ENCODE data around the gene CAPNS2. TPM values are rescaled to one million over a fixed set of nuclear protein-coding genes. Genes with fewer than 3 reads are reported as not detected.

CAPNS2 gene
- total RNA-seq, 2 donors from 2014 or later: 0.35 TPM; not detected in 1

DNA sequence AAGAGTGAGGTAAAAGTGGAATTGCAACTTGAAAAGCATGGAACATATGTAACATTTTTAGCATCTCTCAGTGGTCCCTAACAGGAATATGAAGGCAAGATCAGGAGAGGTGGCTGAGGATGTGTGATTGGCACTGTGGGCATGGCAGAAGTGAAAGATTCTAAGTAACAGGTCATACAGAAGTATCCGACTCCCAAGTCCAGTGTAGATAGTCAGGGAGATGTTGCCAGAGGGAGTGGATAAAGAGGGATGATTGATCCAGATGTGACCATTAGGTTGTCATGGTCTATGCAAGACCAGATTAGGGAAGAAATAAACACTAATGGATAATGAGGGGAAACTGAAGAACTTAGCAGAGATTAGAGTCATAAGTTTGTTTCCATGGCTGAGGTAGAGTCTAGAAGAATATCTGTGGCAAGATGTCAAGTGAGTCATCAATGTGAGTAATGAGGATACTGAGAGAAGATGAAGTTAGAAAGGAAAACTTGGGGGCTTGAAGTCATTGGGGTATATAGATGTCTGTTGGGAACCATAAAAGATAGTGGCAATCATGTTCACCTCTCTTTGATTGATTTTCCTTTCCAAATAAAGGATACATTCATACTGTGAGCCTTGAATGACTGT, 23.9 kb upstream of the CAPNS2 start:
- Histone ChIP-seq H3K4me1 (no peaks in the 10 kb centered on the region), H3K4me3 (no peak overlapping the region), H3K27ac (no peak overlapping the region), H3K36me3 (no peaks in the 10 kb centered on the region), H3K27me3 (no peaks in the 10 kb centered on the region), H3K9me3 (no peaks in the 10 kb centered on the region)
- DNase-seq (ENCODE audit: low spot score): no peak
- TF ChIP-seq, protein P1, sequence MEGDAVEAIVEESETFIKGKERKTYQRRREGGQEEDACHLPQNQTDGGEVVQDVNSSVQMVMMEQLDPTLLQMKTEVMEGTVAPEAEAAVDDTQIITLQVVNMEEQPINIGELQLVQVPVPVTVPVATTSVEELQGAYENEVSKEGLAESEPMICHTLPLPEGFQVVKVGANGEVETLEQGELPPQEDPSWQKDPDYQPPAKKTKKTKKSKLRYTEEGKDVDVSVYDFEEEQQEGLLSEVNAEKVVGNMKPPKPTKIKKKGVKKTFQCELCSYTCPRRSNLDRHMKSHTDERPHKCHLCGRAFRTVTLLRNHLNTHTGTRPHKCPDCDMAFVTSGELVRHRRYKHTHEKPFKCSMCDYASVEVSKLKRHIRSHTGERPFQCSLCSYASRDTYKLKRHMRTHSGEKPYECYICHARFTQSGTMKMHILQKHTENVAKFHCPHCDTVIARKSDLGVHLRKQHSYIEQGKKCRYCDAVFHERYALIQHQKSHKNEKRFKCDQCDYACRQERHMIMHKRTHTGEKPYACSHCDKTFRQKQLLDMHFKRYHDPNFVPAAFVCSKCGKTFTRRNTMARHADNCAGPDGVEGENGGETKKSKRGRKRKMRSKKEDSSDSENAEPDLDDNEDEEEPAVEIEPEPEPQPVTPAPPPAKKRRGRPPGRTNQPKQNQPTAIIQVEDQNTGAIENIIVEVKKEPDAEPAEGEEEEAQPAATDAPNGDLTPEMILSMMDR (IDR thresholded peaks at IDR 0.05): no peak

DNA sequence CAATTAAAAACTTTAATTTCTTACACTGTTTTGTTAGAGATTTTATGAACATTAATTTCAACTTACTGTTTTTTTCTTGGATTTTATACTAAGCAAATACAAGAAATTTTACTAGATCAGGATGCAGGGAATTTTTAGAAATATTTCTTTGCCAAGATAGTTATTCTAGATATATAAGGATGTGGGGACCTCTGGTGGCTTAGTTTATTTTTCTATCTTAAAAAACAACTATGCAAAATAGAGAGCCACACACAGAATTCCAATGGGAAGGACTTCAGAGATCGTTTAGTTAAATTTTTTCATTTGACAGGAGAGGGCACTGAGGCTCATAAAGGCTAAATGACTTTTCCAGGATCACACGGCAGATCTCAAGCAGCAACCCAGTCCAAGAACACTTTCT, 23.0 kb upstream of the CAPNS2 start:
- Histone ChIP-seq H3K4me3 (no peak overlapping the region), H3K4me1 (no peaks in the 10 kb centered on the region), H3K9me3 (no peaks in the 10 kb centered on the region), H3K27me3 (no peaks in the 10 kb centered on the region), H3K27ac (no peak overlapping the region), H3K36me3 (no peaks in the 10 kb centered on the region)
- DNase-seq (ENCODE audit: low spot score): no peak
- TF ChIP-seq, protein P1 (IDR thresholded peaks at IDR 0.05): peak in 1 of 2 donors; percentile 60

DNA sequence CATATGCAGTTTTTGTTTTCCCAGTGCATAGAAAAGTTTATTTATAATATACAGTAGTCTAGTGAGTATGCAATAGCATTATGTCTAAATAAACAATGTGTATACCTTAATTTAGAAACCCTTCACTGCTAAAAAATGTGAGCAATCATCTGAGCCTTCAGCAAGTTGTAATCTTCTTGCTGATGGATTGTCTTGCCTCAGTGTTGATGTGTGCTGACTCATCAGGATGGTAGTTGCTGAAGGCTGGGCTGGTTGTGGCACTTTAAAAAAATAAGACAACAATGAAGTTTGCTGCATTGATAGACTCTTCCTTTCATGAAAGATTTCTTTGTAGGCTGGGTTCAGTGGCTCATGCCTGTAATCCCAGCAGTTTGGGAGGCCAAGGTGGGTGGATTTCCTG, 13.9 kb upstream of the CAPNS2 start:
- Histone ChIP-seq H3K4me1 (no peaks in the 10 kb centered on the region), H3K27me3 (no peaks in the 10 kb centered on the region), H3K4me3 (no peak overlapping the region), H3K36me3 (no peaks in the 10 kb centered on the region), H3K9me3 (no peaks in the 10 kb centered on the region), H3K27ac (no peak overlapping the region)
- TF ChIP-seq, protein P1 (IDR thresholded peaks at IDR 0.05): no peak
- no peak for DNase-seq (ENCODE audit: low spot score)

DNA sequence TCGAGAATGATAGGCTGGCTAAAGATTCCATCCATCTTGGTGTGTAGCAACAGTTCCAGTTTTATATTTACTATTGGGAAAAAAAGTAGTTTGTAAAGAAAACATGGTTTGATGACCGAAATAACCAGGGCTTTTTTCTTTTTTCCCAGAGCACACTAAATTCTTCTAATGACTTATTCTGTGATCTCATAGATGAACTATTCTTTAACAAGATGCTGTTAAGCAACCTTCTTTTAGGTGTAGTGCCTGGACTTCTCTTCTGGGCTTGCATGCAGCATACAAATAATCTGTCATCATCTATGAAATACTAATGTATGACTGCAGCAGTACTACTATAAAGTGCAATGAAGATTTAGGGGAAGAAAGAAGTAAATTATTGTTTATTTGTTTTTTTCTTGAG, 11.0 kb upstream of the CAPNS2 start:
- H3K9me3 ChIP-seq: no peaks in the 10 kb centered on the region
- H3K27me3 ChIP-seq: no peaks in the 10 kb centered on the region
- no peak overlapping the region for H3K27ac ChIP-seq
- no peaks in the 10 kb centered on the region for H3K36me3 ChIP-seq
- no peak overlapping the region for H3K4me3 ChIP-seq
- no peak for DNase-seq (ENCODE audit: low spot score)
- TF ChIP-seq, protein P1 (IDR thresholded peaks at IDR 0.05): no peak
- H3K4me1 ChIP-seq: peaks cover 0 to 12% of the 10 kb centered on the region in 2 donors

DNA sequence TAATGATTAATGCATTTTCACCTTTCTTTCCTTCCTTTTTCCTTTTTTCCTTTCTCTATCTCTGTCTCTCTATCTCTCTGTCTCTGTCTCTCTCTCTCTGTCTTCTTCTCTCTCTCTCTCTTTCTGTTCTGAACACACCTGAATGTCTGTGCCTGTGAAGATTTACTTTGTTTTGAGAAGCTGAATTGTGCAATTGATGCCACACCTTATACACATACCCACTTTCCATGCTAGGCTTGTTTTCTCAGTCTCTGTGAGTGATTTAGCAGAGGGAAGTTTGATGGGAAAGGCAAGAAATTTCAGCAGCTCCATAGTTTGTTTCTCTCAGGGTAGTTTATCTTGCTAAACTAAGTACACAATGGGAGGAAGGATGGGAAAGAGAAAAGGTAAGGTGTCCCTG, 9.3 kb upstream of the CAPNS2 start:
- no peaks in the 10 kb centered on the region for H3K9me3 ChIP-seq
- H3K4me3 ChIP-seq: no peak overlapping the region
- TF ChIP-seq, protein P1 (IDR thresholded peaks at IDR 0.05): no peak
- no peaks in the 10 kb centered on the region for H3K27me3 ChIP-seq
- H3K27ac ChIP-seq: no peak overlapping the region
- no peak for DNase-seq (ENCODE audit: low spot score)
- H3K36me3 ChIP-seq: no peaks in the 10 kb centered on the region
- peaks cover 0 to 12% of the 10 kb centered on the region in 2 donors for H3K4me1 ChIP-seq

DNA sequence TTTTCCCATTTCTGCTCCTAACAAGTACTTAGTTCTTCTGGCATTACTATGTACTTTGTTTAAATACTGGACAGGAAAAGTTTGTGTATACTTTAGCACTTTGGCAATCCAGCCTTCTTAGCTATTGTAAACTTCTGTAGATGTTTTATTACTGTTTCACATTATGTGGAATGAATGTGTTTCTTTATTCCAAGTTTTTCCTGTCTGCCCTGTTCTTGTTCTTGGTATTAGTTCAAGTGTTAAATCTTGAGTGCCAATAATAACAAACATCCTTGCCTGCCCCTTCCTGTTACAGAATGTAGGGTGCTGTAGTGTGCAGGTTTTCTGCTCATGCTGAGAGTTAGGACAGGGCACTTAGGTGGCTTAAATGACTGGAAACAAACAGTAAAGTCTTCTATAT, 7.3 kb upstream of the CAPNS2 start:
- Histone ChIP-seq H3K4me1 (peaks cover 0 to 12% of the 10 kb centered on the region in 2 donors), H3K27ac (no peak overlapping the region), H3K36me3 (no peaks in the 10 kb centered on the region), H3K9me3 (no peaks in the 10 kb centered on the region), H3K4me3 (no peak overlapping the region), H3K27me3 (no peaks in the 10 kb centered on the region)
- TF ChIP-seq, protein P1 (IDR thresholded peaks at IDR 0.05): no peak
- DNase-seq (ENCODE audit: low spot score): no peak

All from right atrium auricular region (tissue), 2 donors.